Measurements from ENCODE around the gene EMC8. TPM values are rescaled to one million over a fixed set of nuclear protein-coding genes. Genes with fewer than 3 reads are reported as not detected.
A peak's percentile ranks its signal among the peaks of the same experiment; 100 is the strongest.

Gene EMC8
- total RNA-seq, 1 donor from 2014 or later: 25.5 TPM

DNA sequence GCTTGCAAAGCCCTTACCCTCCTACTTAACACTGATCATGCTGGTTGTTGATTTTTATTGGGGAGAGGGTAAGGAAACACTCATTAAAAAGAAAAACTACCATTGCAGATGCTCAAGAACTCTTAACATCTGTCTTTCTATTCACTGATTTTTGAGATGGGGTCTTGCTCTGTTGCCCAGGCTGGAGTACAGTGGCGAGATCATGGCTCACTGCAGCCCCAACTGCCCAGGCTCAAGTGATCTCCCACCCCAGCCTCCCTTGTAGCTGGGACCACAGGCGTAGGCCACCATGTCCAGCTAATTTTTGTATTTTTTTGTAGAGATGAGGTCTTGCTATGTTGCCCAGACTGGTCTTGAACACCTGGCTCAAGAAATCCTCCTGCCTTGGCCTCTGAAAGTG lies 14.5 kb downstream of the EMC8 start:
- no peak for DNase-seq (ENCODE audit: low read depth)

DNA sequence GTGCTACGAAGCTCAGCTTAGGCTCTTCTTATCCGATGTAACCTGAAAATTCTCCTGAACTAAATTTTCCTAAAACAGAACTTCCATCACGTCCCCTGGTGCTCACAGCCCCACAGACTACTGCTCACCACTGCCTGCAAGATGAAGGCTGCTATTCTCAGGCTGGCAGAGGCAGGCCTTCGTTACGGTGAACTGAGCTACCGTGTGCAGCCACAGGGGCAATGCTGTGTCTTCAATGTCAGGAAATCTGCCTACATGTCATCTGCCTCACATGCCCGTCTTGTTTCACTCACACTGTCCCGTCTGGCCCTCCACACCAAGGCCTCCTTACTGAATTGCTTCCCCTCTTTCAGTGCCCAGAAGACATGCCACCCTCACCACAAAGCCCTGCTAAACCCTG lies 15.9 kb downstream of the EMC8 start:
- no peak for DNase-seq (ENCODE audit: low read depth)

DNA sequence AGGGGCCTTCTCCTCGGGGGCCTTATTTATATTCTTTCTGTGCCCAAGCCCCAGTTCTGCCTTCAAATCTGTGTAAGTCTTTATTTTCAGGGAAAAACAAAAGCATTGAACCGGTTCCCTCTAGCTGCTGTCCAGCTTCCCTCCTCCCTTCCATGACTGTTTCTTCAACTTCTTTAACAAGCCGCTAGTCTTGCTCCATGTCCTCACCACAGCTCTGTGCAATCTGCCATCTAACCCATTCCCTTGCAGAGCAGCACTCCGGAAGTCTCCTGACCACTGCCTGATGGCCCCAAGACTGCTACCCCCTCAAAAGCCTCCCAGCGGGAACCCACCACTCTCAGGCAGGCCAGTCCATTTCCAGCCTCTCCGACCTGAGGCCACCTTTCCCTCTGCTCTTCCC lies 16.9 kb downstream of the EMC8 start:
- no peak for DNase-seq (ENCODE audit: low read depth)

DNA sequence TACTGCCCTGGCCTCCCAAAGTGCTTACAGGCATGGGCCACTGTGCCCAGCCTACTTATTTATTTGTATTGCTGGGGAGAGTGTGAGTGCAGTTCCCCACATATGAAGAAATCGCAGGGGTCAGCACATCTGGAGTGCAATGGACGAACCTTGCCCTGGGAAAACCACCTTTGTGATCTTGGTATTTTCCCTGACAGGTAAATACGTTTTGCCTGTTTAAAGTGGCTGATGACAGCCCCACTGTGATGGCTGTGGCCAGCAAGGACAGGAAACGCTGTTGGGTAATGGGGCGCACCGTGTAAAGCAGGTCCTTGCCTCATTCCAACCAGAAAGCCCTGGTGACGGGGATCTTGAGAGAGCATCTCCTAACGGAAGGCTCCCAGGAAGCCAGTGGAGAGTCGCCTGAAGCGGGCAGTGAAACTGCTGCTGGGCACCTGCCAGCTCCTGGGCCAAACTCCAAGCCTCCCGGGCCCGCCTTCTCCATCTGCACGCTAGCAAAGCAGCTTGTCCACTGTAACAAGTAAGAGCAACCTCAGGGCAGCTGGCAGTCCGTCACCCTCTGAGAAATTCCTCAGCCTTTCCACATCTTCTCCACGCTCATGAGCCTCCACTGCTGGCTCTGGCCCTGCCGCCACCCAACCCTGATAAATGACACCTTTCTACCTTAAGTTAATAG lies 17.5 kb downstream of the EMC8 start:
- DNase-seq (ENCODE audit: low read depth): no peak

DNA sequence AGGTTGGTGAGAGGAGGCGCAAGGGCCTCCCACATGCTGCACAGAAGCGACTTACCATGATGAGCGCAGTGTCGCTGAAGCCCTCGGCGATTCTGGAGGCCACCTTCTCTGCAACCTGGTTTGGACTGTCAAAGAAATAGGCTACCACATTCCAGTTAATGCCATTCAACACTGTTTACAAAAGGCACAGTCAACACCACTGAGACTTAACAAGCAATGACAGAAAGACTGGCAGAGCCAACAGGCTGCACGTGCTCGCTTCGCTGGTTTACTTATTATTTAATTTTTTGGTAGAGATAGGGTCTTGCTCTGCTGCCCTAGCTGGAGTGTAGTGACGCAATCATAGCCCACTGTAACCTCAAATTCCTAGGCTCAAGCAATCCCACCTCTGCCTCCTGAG lies 18.2 kb downstream of the EMC8 start:
- DNase-seq (ENCODE audit: low read depth): no peak

DNA sequence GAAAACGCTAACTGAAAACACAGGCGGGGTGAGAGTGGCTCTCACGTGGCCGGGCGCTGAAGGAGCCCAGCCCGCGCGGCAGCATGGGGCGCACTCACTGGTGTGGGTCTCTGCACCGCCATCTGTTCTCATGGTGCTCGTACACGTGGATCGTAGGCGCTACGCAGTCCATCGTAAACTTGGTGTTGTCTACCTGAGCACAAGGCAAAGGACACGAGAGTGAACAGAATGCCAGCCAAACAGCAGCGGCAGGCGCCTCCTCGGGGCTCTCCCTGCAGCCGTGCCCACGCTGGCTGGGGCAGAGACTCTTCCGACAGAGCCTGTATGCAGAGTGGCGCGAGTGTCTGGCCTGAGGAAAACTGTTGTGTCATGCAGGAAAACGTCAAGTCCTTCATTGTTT lies 19.1 kb downstream of the EMC8 start:
- no peak for DNase-seq (ENCODE audit: low read depth)

DNA sequence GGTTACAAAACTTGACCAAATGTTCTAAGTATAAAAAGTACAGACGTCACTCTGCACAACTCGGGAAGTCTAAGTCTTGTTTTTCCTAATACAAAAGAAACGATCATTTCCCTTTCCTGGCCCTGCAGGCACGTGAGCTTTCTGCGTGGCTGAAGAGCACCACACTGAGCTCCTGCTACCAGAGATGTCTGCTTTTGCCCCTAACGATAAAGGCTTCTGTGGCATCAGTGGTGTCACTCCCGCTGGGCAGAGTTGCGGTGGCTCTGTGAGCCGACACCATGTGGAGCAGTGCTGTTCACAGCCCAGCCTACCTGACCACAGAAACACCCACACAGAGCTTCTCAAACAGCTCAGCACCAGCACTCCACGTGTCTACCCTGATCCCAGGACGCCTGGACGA lies 20.5 kb downstream of the EMC8 start:
- DNase-seq (ENCODE audit: low read depth): no peak

DNA sequence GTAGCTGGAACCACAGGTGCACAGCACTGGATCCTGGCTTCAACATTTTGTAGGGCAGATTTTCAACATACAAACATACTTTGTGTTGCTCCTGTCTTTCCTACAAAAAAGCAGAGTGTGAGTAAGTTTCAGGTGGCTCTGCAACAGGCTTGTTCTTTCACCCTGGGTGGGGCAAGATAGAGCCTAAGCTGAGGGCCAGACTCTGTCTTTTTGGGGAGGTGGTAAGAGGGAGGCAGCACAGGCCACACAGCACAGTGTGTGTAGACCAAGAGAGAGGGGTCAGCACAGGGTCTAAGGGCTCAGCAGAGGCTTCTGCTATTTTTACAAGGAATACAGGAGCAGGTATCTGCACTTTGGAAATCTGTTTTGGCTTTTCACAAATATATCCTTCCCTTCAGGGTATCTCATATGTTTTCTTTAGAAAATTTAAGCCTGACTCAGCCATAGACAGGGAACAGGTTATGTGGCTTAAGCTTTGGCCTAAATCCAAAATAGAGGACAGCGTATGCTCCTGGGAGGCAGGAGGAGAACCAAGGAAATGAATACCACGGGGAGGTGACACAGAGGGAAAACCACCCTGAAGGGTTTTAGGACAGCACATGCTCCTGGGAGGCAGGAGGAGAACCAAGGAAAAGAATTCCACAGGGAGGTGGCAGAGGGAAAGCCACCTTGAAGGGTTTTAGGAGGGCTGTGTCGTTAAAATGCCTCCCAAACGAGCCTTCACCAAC lies 21.6 kb downstream of the EMC8 start:
- DNase-seq (ENCODE audit: low read depth): peak; percentile 57

DNA sequence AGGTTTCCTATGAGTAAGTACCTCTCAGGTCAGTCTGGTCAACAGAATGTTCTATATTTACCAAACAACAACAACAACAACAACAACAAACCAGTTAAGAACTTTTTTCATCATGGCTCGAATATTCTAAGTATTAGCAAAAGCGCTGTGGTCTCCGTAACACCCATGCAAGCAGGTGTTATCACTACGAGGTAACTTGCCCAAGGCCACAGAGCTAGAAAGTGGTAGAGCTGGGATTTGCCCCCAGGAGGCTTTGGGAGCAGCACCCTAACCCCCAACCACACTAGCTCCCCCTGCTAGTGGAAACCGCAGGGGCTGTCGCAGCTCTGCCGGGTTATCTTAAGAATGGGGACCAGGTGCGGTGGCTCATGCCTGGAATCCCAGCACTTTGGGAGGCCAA lies 24.5 kb downstream of the EMC8 start:
- DNase-seq (ENCODE audit: low read depth): no peak

DNA sequence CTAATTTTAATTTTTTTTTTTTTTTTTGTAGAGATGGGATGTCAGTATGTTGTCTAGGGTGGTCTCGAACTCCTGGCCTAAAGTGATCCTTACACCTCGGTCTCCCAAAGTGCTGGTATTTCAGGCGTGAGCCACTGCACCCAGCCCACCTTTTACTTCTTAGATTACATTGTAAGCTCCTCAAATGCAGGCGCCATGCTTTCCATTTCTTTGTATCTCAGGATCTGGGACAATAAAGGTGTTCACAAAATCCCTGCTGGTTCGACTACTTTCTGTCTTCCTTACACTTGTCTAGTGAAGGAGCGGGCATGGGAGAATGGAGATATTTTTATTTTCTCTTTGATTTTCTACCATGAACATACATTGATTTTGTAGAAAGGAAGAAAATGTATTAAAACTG lies 25.2 kb downstream of the EMC8 start:
- DNase-seq (ENCODE audit: low read depth): no peak

DNA sequence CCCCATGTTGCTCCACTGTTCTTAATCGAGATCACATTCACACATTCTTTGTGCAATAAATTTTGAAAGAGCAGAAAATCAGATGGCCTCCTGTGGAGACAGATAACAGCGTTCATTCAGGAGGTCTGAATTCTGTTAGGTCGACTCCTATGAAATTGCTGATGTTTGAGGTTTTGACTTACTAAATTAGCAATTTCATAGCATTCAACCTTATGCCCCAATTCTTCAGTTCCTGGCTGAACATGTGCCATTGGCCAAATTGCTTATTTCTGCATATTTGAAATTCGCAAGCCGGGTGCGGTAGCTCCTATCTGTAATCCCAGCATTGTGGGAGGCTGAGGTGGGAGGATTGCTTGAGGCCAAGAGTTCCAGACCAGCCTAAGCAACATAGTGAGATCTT lies 26.3 kb downstream of the EMC8 start:
- no peak for DNase-seq (ENCODE audit: low read depth)

DNA sequence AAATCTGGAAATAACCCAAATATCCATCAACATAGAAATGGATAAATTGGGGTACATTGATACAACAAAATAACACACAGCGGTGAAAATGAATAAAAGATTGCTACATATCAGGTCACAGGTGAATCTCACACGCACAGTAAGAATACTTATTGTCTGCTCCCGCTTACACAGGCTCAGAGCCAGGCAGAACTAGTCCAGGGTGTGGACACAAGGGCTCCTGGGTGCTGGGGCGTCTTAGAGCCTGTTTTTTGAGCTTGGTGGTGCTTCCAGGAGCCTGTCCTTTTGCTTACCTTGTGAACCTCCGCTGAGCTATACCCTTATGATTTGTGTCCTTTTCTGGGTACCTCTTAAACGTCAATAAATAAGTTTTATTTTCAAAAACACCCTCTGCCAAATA lies 28.6 kb downstream of the EMC8 start:
- DNase-seq (ENCODE audit: low read depth): no peak

DNA sequence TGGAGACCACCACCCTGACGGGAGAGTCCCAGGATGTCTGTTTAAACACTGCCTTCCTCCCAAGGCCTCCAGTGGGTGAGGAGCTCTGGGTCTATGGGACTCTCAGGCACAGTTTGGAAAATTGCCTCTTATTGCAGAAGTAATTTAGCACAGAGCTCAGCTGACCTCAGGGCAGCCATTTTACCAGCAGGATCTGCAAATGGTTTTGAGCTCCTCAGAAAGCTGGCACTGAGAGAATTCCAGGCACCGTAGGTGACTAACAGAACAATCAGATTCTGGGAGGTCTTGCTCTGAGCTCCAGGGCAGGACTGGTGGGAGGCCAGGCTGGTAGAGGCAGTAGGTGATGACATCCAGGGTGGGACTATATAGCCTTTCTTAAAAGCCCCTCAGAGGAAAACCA lies 31.1 kb downstream of the EMC8 start:
- DNase-seq (ENCODE audit: low read depth): no peak

DNA sequence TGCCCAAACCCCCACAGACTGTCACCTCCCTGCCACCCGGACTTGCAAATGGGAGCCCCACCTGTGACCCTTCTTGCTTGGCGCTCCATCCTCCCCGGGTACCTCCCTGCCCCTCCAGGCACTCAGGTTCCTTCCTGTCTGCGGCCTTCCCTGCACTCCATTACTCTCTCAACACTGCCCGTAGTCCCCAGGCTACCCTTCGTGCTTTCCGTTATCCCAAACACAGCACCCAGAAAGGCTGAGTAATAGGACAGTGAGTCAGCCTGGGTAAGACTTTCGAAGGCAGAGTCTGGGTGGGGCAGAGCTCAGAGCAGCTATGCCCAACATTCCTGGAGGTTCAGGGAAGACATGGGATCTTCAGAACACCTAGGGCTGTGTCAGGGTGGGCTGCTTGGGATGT lies 31.8 kb downstream of the EMC8 start:
- DNase-seq (ENCODE audit: low read depth): peak; percentile 82

DNA sequence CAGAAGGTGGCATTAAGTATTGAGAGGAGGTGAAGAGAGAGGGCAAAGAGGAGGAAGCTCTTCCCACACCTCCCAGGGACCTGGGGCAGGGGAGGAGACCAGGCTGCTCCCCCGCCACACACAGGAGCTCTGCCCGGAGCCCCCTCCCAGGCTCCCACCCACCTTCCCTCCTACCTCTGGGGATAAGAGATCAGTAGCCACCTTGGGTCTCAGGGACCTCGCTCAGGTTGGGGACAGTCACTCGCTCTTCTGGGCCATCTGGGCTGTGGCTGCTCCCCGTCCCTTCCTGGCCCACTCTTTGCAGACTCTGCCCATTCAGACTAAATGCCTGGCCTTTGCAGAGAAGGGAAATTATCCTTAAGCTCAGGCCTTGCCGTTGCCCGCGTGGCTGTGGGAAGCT lies 33.6 kb downstream of the EMC8 start:
- DNase-seq (ENCODE audit: low read depth): no peak

DNA sequence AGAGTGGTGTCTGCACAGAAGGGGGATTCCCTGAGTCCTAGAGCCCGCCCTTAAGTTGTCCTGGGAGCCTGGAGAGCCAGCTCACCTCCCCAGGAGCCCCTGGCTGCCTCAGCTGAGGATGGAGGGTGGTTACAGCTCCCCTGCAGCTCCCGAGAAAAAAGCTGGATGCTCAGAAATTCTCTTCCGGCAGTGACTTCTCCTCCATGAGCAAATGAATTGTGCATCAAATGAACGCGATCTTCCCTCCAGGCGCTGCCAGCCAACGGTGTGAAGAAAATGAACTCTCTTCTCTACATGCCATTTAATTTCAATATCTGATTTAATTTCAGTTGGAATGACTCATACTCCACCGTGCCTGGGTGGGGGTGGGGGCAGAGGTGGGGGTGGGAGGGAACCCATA lies 34.1 kb downstream of the EMC8 start:
- no peak for DNase-seq (ENCODE audit: low read depth)

DNA sequence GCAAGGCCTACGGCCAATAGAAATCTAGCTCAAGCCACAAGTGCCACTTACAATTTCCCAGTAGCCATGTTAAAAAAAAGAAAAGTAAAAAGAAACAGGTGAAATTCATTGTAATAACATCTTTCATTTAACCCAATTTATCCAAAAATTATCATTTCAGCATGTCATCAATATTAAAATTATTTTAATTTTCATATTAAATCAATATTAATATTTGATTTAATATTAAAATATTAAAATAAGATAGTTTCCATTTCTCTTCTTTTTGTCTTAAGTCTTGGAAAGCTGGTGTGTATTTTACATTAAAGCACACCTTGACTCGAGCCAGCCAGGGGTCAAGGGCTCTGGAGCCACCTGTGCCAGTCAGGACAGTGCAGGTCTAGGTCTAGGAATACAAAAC lies 35.7 kb downstream of the EMC8 start:
- DNase-seq (ENCODE audit: low read depth): no peak

DNA sequence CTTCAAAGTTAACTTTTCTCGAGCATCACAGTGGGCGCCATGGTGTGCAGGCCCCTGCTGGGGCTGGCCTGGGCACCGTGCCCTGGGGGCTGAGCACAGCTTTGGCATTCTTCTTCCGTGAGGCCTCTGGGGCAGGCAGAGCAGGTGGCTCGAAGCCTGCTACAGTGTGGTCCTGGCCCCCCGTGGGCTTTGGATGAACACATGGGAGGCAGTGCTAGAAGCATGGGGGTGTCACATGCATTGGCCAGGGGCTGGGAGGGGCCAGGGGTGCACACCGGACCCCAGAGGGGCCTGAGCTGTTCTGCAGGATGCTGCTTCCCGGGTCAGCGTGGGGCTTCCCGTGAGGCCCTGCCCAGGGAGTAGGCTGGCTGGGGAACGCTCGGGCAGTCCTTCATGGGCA lies 36.4 kb downstream of the EMC8 start:
- no peak for DNase-seq (ENCODE audit: low read depth)

DNA sequence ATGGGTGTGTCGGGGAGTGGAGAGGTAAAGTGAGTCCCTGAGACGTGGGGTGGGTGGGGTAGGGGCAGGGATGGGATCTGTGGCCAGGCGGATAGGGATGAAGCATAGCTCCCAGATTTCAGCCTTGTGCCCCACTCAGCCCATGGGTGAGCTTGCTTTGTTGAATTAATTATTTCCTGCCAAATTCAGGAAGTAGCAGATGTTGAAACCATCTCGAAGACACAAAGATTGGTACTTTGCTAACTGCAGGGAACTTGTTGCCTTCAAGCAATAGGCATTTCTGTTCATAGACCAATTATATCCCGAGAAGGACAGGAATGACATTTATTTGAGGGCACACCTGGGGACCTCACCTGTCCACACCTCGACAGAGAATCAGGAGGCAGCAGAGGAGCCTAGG lies 37.5 kb downstream of the EMC8 start:
- DNase-seq (ENCODE audit: low read depth): no peak

DNA sequence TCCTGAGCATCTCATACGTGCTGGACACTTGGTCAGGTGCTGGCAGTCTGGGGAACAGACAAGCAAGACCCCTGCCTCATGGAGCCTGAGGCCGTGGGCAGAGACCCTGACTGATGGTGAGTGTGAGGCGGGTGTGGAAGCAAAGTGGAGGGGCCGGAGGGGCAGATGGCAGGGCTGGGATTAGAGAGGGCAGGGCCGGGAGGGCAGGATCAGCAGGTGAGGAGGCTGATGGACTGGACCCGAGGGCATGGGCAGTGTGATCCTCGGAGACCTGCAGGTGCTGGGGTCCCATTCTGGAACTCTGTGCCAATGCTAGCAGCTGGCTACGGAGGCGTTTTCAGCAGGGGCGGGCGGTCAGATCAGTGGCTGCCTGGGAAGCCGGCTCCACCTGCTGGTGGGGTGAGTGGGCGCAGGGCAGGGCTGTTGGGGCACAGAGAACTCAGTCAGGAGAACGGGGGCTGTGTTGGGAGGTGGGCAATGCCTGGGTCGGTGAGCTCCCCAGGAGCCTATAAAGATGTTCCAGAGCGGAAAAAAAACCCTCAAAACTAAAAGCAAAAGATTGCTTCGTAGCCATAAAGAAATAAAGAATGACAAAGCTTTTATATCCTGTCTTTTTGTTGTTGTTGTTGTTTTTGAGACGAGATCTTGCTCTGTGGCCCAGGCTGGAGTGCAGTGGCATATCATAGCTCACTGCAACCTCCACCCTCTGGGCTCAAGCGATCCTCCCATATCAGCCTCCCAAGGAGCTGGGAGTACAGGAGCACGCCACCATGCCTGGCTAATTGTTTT lies 39.5 kb downstream of the EMC8 start:
- DNase-seq (ENCODE audit: low read depth): no peak

DNA sequence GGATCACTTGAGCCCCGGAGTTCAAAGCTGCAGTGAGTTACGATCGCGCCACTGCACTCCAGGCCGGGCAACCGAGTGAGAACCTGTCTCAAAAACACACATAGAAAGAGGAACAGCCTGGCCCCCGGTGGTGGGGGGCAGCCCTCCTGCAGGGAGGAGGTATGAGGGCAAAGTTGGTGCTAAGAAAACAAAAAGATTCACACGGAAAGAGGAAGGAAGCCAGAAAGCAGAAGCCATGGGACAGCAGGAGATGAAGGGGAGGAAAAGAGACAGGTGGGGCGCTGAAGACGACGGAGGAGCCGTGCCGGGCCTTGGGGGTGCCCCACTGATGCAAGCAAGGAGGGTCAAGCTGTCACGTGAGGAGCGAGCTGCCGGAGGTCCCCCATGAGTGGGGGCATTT lies 40.2 kb downstream of the EMC8 start:
- DNase-seq (ENCODE audit: low read depth): no peak

DNA sequence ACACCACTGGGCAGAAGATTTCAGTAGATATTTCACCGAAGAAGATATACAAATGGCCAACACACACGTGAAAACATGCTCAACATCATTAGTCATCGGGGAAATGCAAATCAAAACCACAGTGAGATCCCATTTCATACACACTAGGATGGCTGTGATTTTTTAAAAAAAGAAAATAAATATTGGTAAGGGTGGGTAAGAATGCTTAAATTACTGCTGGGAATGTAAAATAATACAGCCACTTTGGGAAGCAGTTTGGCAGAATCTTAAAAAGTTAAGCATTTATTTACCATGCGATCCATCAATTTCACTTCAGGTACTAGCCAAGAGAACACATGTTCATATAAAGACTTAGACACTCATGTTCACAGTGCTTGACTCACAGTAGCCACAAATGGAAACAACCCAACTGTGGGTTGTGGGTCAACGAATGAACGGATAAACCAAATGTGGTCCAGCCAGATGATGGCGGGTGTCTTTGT lies 42.0 kb downstream of the EMC8 start:
- peak; percentile 34 for DNase-seq (ENCODE audit: low read depth)
